ENCODE data around the gene KCNJ1.

GRCh38 chr11:128809128-128809527 lies 58.0 kb downstream of the KCNJ1 start:
- TF ChIP-seq CTCF (IDR thresholded peaks at IDR 0.05): no peak
- no peak for TF ChIP-seq POLR2A (IDR thresholded peaks at IDR 0.05)
